Skeletal muscle satellite cell (primary cell): ENCODE measurements around the gene PNPLA2.

Experiments
- H3K27me3 ChIP-seq: 2 replicates; pipeline ENCODE4 v1.7.0; 2013; ENCODE audit warnings: low read length; ENCODE audit not compliant: control insufficient read depth, insufficient read depth
- H3K36me3 ChIP-seq: 2 replicates; pipeline ENCODE4 v1.7.0; 2013; ENCODE audit warnings: mild to moderate bottlenecking, control low read depth, low read length; ENCODE audit not compliant: insufficient read depth
- H3K4me1 ChIP-seq: 2 replicates; pipeline ENCODE4 v1.7.0; 2013; ENCODE audit warnings: low read length; ENCODE audit not compliant: control insufficient read depth, insufficient read depth
- H3K4me2 ChIP-seq: 2 replicates; pipeline ENCODE4 v1.7.0; 2013; ENCODE audit warnings: mild to moderate bottlenecking, low read length
- H3K4me3 ChIP-seq: 2 replicates; pipeline ENCODE4 v1.7.0; 2013; ENCODE audit warnings: low read length
- H3K9ac ChIP-seq: 2 replicates; pipeline ENCODE4 v1.7.0; 2013; ENCODE audit warnings: mild to moderate bottlenecking, low read depth, low read length, moderate library complexity
- H3K9me3 ChIP-seq: replicated peaks from 2 replicates; pipeline ENCODE4 v1.7.0; 2013; ENCODE audit warnings: mild to moderate bottlenecking, control low read depth, low read length

PNPLA2 gene

GRCh38 chr11:803467-803742, 15.3 kb upstream of the PNPLA2 start:
- Histone ChIP-seq H3K4me3 (no peak overlapping the region), H3K4me2 (peak overlapping the region; percentile 88), H3K27me3 (no peaks in the 10 kb centered on the region), H3K9me3 (no peaks in the 10 kb centered on the region), H3K36me3 (peaks cover 20% of the 10 kb centered on the region), H3K4me1 (peaks cover 20% of the 10 kb centered on the region), H3K9ac (no peak overlapping the region)

DNA sequence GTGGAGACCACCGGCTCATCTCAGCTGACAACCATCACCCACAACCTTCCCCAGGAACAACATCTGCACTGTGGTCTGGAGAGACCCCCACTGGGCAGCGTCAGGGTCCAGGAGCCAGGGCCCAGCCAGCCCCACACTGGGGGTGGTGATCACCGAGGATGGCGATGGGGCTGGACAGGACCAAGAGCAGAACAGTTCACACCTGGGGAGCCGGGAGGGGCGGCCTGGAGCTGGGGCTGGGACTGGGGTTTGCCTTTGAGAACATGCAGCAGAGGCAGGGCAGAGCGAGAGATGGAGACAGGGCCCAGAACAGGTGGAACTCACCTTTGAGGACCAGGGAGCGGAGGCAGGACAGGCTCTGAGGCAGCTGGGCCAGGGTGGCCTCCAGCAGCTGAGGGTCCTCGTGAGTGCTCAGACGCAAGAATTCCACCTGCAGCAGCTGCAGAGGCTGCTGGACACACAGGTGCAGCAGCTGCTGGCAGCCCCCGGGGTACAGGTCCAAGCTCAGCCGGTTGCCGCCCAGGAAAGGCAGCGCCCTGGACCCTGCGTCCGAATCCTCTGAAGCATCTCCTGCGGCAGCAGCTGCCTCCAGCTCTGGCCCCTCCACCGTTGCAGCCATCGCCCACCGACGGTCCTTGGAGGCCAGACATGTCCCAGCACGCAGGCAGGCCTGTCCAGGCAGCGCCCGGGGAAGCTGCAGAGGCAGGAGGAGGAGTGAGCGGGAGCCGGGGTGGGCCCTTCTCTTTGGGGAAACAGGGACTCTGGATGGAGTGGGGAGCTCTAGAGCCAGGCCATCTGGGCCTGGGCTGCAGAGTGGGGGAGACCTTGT, 14.7 kb upstream of the PNPLA2 start:
- peak overlapping the region; percentile 81 for H3K9ac ChIP-seq
- H3K36me3 ChIP-seq = peaks cover 20% of the 10 kb centered on the region
- H3K4me3 ChIP-seq = peak overlapping the region; percentile 66
- H3K9me3 ChIP-seq = no peaks in the 10 kb centered on the region
- peaks cover 20% of the 10 kb centered on the region for H3K4me1 ChIP-seq
- H3K27me3 ChIP-seq = no peaks in the 10 kb centered on the region
- H3K4me2 ChIP-seq = peak overlapping the region; percentile 88

DNA sequence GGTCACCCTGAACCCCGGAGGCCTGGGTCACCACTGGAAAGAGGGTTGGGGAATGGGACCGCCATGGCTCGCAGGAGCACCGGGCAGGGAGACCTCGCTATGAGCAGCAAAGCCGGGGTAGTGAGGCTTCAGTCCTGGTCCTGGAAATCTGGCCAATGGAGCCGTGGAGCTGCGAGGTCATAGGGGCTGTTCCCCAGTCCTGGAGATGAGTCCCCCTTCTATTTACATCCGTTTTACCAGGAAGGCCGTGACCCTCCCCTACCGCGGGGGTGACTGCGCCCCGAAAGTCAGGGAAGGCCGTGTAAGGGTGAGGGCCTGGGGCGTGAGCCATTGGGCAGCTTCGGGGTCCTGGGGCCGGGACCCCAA, 14.1 kb upstream of the PNPLA2 start:
- Histone ChIP-seq H3K9me3 (no peaks in the 10 kb centered on the region), H3K4me3 (peak overlapping the region; percentile 66), H3K9ac (peak overlapping the region; percentile 81), H3K4me2 (peak overlapping the region; percentile 88), H3K27me3 (no peaks in the 10 kb centered on the region), H3K36me3 (peaks cover 20% of the 10 kb centered on the region), H3K4me1 (peaks cover 20% of the 10 kb centered on the region)

DNA sequence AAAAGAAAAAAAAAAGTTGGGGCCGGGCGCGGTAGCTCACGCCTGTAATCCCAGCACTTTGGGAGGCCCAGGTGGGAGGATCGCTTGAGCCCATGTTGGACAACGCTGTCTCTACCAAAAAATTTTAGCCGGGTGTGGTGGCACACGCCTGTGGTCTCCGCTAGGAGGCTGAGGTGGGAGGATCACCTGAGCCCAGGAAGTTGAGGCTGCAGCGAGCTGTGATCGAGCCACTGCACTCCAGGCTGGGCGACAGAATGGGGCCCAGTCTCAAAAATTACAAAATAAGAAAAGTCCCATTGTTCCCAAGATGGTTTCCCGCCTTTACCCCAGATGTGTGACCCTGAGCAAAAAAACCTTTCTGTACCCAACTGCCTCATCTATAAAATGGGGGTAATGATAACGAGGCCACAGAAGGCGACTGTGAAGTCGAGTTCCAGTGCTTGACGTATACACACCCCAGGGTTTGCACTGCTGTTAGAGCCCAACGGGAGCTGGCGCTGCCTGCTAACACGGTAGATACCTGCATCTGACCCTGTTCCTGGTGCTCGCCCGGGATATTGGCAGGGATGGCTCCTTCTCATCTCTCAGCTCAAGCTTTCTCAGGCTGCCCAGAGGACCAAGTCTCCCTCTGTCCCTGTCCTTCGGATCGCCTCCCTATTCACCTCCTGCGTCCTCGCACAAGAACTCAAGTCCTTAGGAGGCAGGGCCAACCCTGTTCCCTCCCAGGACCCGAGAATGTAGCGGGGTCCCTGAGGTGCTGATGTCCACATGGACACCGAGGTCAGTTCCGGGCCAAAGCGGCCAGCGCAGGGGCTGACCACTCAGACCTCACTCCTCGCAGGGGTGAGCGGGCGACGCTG, 10.1 kb upstream of the PNPLA2 start:
- Histone ChIP-seq H3K4me3 (peak overlapping the region; percentile 79), H3K4me1 (peaks cover 37% of the 10 kb centered on the region), H3K9me3 (no peaks in the 10 kb centered on the region), H3K4me2 (peak overlapping the region; percentile 98), H3K9ac (peak overlapping the region; percentile 93), H3K27me3 (no peaks in the 10 kb centered on the region), H3K36me3 (peaks cover 32% of the 10 kb centered on the region)

DNA sequence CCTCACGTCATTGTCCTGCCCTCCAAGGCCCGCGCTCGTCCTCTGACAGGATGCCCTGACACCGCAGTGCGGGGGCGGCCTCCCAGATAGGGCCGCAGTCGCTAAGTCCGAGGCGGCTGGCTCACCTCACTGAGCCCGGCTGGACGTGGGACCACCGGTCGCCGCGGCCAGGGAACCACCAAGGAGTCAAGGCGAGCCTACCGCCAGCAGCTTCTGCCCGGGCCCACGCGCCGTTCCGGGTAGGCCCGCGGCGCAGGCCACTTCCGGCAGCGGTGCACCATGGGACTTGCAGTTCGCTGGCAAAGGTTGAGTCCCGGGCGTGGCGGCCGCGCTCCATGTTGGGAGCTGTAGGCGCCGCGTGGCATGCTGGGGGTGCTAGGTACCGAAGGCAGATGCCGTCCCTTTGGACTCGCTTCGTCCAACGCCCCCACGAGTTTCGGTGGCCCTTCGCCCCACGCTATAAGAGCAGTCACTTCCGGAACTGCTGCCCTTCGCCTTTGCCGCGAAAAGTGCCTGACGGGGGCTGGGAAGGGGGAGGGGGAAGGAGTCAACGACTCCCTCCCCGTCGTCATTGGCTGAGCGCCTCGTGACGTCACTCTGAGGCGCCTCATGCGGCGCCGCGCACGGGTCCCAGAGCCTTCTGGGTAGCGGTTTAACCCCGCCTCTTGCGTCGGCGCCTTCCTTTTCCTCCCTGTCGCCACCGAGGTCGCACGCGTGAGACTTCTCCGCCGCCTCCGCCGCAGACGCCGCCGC, 9.3 kb upstream of the PNPLA2 start, which contains the start of gene RPLP2:
Gene RPLP2 (plus strand): TSS at position 681 of the 753 bp plus-strand sequence. CDS start 268 bp downstream, outside the sequence.
- peak within 1 kb of the TSS; percentile 93 for H3K9ac ChIP-seq
- peak within 1 kb of the TSS; percentile 79 for H3K4me3 ChIP-seq
- H3K4me1 ChIP-seq = peaks cover 29% of the 10 kb centered on the region
- no peaks in the 10 kb centered on the region for H3K9me3 ChIP-seq
- H3K36me3 ChIP-seq = peaks cover 36% of the 10 kb centered on the region
- H3K27me3 ChIP-seq = no peaks in the 10 kb centered on the region
- peak within 1 kb of the TSS; percentile 98 for H3K4me2 ChIP-seq

GRCh38 chr11:810040-810567, 8.6 kb upstream of the PNPLA2 start:
- Histone ChIP-seq H3K4me2 (peak overlapping the region; percentile 98), H3K27me3 (no peaks in the 10 kb centered on the region), H3K36me3 (peaks cover 36% of the 10 kb centered on the region), H3K9ac (peak overlapping the region; percentile 93), H3K9me3 (no peaks in the 10 kb centered on the region), H3K4me1 (peaks cover 25% of the 10 kb centered on the region), H3K4me3 (peak overlapping the region; percentile 79)

- Histone ChIP-seq H3K9ac (peak overlapping the region; percentile 93), H3K4me1 (peaks cover 21% of the 10 kb centered on the region), H3K36me3 (peaks cover 36% of the 10 kb centered on the region), H3K4me3 (peak overlapping the region; percentile 79), H3K4me2 (peak overlapping the region; percentile 98), H3K9me3 (no peaks in the 10 kb centered on the region), H3K27me3 (no peaks in the 10 kb centered on the region)
These were observed 7.1 kb upstream of the PNPLA2 start for GRCh38 chr11:811446-812245.

- peak overlapping the region; percentile 98 for H3K4me2 ChIP-seq
- peak overlapping the region; percentile 79 for H3K4me3 ChIP-seq
- H3K36me3 ChIP-seq = peaks cover 36% of the 10 kb centered on the region
- H3K27me3 ChIP-seq = no peaks in the 10 kb centered on the region
- H3K9ac ChIP-seq = peak overlapping the region; percentile 93
- H3K4me1 ChIP-seq = peaks cover 21% of the 10 kb centered on the region
- H3K9me3 ChIP-seq = no peaks in the 10 kb centered on the region
These were observed 6.3 kb upstream of the PNPLA2 start for GRCh38 chr11:812390-812789.

- peaks cover 36% of the 10 kb centered on the region for H3K36me3 ChIP-seq
- no peak overlapping the region for H3K4me2 ChIP-seq
- no peaks in the 10 kb centered on the region for H3K9me3 ChIP-seq
- H3K4me3 ChIP-seq = no peak overlapping the region
- H3K9ac ChIP-seq = no peak overlapping the region
- no peaks in the 10 kb centered on the region for H3K27me3 ChIP-seq
- peaks cover 21% of the 10 kb centered on the region for H3K4me1 ChIP-seq
These were observed 5.7 kb upstream of the PNPLA2 start for GRCh38 chr11:813072-813455.

DNA sequence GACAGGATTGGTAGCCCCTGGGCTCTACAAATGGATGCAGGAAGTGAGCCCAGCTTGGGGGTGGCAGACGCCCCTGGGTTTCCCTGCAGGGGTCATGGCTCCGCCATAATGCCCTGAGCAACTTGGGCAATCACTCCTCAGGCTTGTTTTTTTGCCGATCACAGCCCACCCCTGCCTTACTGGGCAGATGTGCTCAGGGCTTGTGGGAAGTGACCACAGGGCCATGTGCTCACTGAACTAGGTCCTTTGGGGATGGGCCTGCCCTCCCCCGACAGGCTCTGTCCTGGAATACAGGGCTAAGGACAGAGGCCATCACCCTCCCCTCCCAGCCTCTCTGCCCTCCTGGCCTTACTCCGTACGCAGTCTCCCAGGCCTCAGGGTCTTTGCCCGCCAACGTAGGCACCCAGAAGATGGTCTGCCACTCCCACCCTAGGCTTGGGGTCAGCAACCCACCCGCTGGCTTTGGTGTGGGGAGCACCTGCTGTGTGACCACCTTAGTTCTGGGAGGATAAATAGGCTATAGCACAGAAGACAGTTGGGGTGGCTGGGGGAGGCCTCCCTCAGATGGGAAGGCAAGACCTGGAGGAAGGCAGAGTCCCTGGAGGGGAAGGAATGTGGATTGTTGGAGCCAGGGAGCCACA, 5.1 kb upstream of the PNPLA2 start:
- no peaks in the 10 kb centered on the region for H3K27me3 ChIP-seq
- no peak overlapping the region for H3K4me3 ChIP-seq
- H3K4me1 ChIP-seq = peaks cover 21% of the 10 kb centered on the region
- no peaks in the 10 kb centered on the region for H3K9me3 ChIP-seq
- H3K9ac ChIP-seq = no peak overlapping the region
- H3K4me2 ChIP-seq = no peak overlapping the region
- H3K36me3 ChIP-seq = peaks cover 36% of the 10 kb centered on the region
